GM21529 (cell line): ENCODE results near the gene IGF1R.

Experiments used
- ATAC-seq: cut with Tn5 transposase; IDR thresholded peaks from one replicate; pipeline ENCODE4 v1.9.1; 2021; ENCODE audit not compliant: unreplicated experiment

The IGF1R gene

GRCh38 chr15:98724048-98724447 is 75.7 kb downstream of the IGF1R start:
- ATAC-seq: no peak

- ATAC-seq: no peak
Observed at GRCh38 chr15:98724494-98724893, 76.2 kb downstream of the IGF1R start.

GRCh38 chr15:98725874-98726273 is 77.5 kb downstream of the IGF1R start:
- ATAC-seq: no peak

- no peak for ATAC-seq
Observed at GRCh38 chr15:98727115-98728040, 79.0 kb downstream of the IGF1R start.

- ATAC-seq: no peak
Observed at GRCh38 chr15:98728082-98728810, 79.9 kb downstream of the IGF1R start.

- ATAC-seq: no peak
Observed at GRCh38 chr15:98728811-98729160, 80.4 kb downstream of the IGF1R start.

GRCh38 chr15:98729446-98730042 is 81.2 kb downstream of the IGF1R start:
- no peak for ATAC-seq

- ATAC-seq: no peak
Observed at GRCh38 chr15:98730860-98731711, 82.7 kb downstream of the IGF1R start.

- ATAC-seq: no peak
Observed at GRCh38 chr15:98731712-98732450, 83.5 kb downstream of the IGF1R start.

GRCh38 chr15:98733098-98733497 is 84.8 kb downstream of the IGF1R start:
- ATAC-seq: no peak

- ATAC-seq: no peak
Observed at GRCh38 chr15:98734466-98735199, 86.3 kb downstream of the IGF1R start.

GRCh38 chr15:98735304-98735703 is 87.0 kb downstream of the IGF1R start:
- ATAC-seq: no peak

- no peak for ATAC-seq
Observed at GRCh38 chr15:98735895-98736617, 87.7 kb downstream of the IGF1R start.

- ATAC-seq: no peak
Observed at GRCh38 chr15:98737159-98737558, 88.8 kb downstream of the IGF1R start.

GRCh38 chr15:98737721-98738120 is 89.4 kb downstream of the IGF1R start:
- no peak for ATAC-seq

- no peak for ATAC-seq
Observed at GRCh38 chr15:98738689-98739401, 90.5 kb downstream of the IGF1R start.

- no peak for ATAC-seq
Observed at GRCh38 chr15:98740295-98740694, 92.0 kb downstream of the IGF1R start.

- ATAC-seq: no peak
Observed at GRCh38 chr15:98740963-98741362, 92.6 kb downstream of the IGF1R start.
